Lung (tissue), 12 donors: ENCODE data around the gene EML1. TPM values are rescaled to one million over a fixed set of nuclear protein-coding genes. Genes with fewer than 3 reads are reported as not detected.

Experiments used
- ATAC-seq: fragments of 200-7000 bp; cut with Tn5 transposase; one replicate; pipeline ENCODE4 v1.9.1; 2020; ENCODE audit warnings: moderate number of reproducible peaks; ENCODE audit not compliant: insufficient read depth, low FRiP score
- DNase-seq, 3 donors: peaks; one replicate each; pipeline ENCODE4 v3.0.0-alpha.2; 2013 to 2017
- H3K27ac ChIP-seq, 2 donors: one replicate each; pipeline ENCODE4 v1.5.1; 2013; ENCODE audit warnings: mild to moderate bottlenecking in 2 of 2, moderate library complexity in 2 of 2, control low read depth in 1 of 2, inconsistent platforms in 1 of 2, low read depth in 1 of 2, low read length in 1 of 2
- H3K27me3 ChIP-seq, 3 donors: one replicate each; pipeline ENCODE4 v1.5.1; 2013; ENCODE audit warnings: low read length in 2 of 3; ENCODE audit not compliant: control insufficient read depth in 3 of 3, insufficient read depth in 3 of 3
- H3K36me3 ChIP-seq, 4 donors: one replicate each; pipeline ENCODE4 v1.5.1; 2013; ENCODE audit warnings: low read length in 4 of 4, mild to moderate bottlenecking in 1 of 4, moderate library complexity in 1 of 4; ENCODE audit not compliant: control insufficient read depth in 4 of 4, insufficient read depth in 4 of 4
- H3K4me1 ChIP-seq, 5 donors: one replicate each; pipeline ENCODE4 v1.5.1; 2013; ENCODE audit warnings: low read length in 5 of 5, mild to moderate bottlenecking in 2 of 5, moderate library complexity in 1 of 5; ENCODE audit not compliant: control insufficient read depth in 5 of 5, insufficient read depth in 5 of 5
- H3K4me3 ChIP-seq: one replicate; pipeline ENCODE4 v1.5.1; 2013; ENCODE audit warnings: mild to moderate bottlenecking, control low read depth, moderate library complexity
- H3K9ac ChIP-seq, 2 donors: one replicate each; pipeline ENCODE4 v1.5.1; 2013; ENCODE audit warnings: low read length in 2 of 2, control low read depth in 1 of 2; ENCODE audit not compliant: insufficient read depth in 1 of 2
- H3K9me3 ChIP-seq, 4 donors: one replicate each; pipeline ENCODE4 v1.5.1; 2013; ENCODE audit warnings: low read length in 3 of 4, mild to moderate bottlenecking in 1 of 4, moderate library complexity in 1 of 4; ENCODE audit not compliant: control insufficient read depth in 4 of 4, insufficient read depth in 3 of 4
- WGBS, 2 donors: extraction: QIAGEN DNeasy Blood & Tissue Kit; methylation state at CpG; one replicate each; pipeline ENCODE4 v1.1.7; 2013; 5-methylcytosine and 5-hydroxymethylcytosine counted together
- polyA plus RNA-seq, 2 donors: library from polyadenylated mRNA; stranded (reverse); fragments of 200-250 nt; gene quantifications; one replicate each; pipeline ENCODE4 v1.2.1, GENCODE V29; 2013
- total RNA-seq, 2 donors: library from RNA; depleted of rRNA in 1 of 2; stranded (reverse); fragments of >200 nt in 1 of 2; gene quantifications; one replicate each; pipeline ENCODE4 v1.2.1, GENCODE V29; 2014 to 2021
- TF ChIP-seq, protein P1 (sequence below): IDR thresholded peaks from 2 replicates; pipeline ENCODE4 v1.5.1; 2012; ENCODE audit warnings: mild to moderate bottlenecking; ENCODE audit errors: control extremely low read depth, extremely low read depth
- donor health status: control.
- donor health status: control.
- donor health status: Bipolar disorder and iron deficiency.
- donor health status: healthy.
- donor health status: DM: yes; HTN: yes; CAD: no.

EML1 gene
- total and polyA plus RNA-seq, 4 donors, result 6.7 to 88.0 (median 22.8) TPM

DNA sequence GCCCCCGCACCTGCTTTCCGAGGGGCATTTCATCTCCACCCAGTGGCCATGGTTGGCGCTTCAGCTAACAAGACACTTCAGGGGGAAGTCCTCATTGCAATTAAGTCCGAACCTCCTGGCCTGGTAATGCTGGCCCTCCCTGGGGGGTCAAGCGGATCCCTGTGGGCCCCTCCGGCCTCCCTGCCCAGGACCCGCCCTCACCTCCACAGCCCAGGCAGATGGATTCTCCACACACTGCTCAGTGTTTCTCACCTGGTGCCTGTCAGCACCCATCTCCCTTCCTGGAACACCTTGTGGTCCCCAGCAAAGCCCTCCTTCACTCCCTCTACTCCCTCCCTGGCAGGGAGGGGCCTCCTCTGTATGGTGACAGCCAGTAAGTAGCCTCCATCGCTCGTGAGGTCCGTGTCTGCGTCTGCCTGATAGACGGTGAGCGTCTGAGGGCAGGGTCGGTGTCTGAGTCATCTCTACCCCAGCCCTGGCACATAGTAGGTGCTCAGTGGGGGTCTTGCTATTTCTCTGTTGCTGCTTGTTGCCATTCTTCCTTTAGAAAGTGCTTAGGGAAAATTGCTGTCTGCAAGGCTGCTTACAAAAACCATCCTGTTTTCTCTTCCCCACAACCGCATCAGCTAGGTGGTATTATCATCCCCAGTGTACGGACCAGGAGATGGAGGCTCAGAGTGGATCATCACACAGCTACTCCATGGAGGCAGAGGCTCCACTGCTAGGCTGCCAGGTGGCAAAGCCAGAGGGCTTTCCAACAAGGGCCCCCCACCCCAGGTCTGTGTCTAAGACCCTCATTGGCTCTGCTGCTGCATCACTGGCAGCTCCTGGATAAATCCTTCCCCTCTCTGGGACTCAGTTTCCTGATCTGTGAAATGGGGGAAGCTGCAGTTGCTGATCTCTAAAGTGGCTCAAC is 39.7 kb upstream of the EML1 start:
- DNase-seq (no peak), ATAC-seq (no peak)
- H3K27ac ChIP-seq, result peak overlapping the region in 1 of 2 donors; percentile 44
- no peaks in the 10 kb centered on the region for H3K36me3 ChIP-seq
- no peaks in the 10 kb centered on the region for H3K9me3 ChIP-seq
- WGBS, 2 donors, result 51 to 55% methylated on average over 13 to 16 of the region's 16 CpGs
- TF ChIP-seq, protein P1, sequence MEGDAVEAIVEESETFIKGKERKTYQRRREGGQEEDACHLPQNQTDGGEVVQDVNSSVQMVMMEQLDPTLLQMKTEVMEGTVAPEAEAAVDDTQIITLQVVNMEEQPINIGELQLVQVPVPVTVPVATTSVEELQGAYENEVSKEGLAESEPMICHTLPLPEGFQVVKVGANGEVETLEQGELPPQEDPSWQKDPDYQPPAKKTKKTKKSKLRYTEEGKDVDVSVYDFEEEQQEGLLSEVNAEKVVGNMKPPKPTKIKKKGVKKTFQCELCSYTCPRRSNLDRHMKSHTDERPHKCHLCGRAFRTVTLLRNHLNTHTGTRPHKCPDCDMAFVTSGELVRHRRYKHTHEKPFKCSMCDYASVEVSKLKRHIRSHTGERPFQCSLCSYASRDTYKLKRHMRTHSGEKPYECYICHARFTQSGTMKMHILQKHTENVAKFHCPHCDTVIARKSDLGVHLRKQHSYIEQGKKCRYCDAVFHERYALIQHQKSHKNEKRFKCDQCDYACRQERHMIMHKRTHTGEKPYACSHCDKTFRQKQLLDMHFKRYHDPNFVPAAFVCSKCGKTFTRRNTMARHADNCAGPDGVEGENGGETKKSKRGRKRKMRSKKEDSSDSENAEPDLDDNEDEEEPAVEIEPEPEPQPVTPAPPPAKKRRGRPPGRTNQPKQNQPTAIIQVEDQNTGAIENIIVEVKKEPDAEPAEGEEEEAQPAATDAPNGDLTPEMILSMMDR, result no peak
- peaks cover 0 to 4% (median 0%) of the 10 kb centered on the region in 3 donors for H3K27me3 ChIP-seq
- no peak overlapping the region for H3K4me3 ChIP-seq
- H3K9ac ChIP-seq, result no peak overlapping the region
- H3K4me1 ChIP-seq, result peaks cover 10 to 41% (median 15%) of the 10 kb centered on the region in 5 donors

GRCh38 chr14:99754141-99755067 is 38.8 kb upstream of the EML1 start:
- no peak for ATAC-seq
- WGBS, 2 donors, result 77 to 82% methylated on average over 24 of the region's 24 CpGs
- Histone ChIP-seq H3K4me1 (peaks cover 10 to 44% (median 13%) of the 10 kb centered on the region in 5 donors), H3K4me3 (no peak overlapping the region), H3K9ac (no peak overlapping the region), H3K36me3 (no peaks in the 10 kb centered on the region), H3K27me3 (peaks cover 0 to 4% (median 0%) of the 10 kb centered on the region in 3 donors), H3K9me3 (no peaks in the 10 kb centered on the region), H3K27ac (peak overlapping the region in 1 of 2 donors; percentile 44)
- TF ChIP-seq, protein P1, result no peak
- peak in 1 of 3 donors; percentile 5 for DNase-seq

GRCh38 chr14:99755068-99755405 is 38.2 kb upstream of the EML1 start:
- Histone ChIP-seq H3K27ac (peak overlapping the region in 1 of 2 donors; percentile 17), H3K36me3 (no peaks in the 10 kb centered on the region), H3K4me3 (no peak overlapping the region), H3K9ac (no peak overlapping the region), H3K9me3 (no peaks in the 10 kb centered on the region), H3K27me3 (peaks cover 0 to 4% (median 0%) of the 10 kb centered on the region in 3 donors), H3K4me1 (peaks cover 7 to 44% (median 10%) of the 10 kb centered on the region in 5 donors)
- no peak for ATAC-seq
- TF ChIP-seq, protein P1, result no peak
- 86 to 89% methylated on average over 8 of the region's 8 CpGs for whole genome bisulfite sequencing, 2 donors
- no peak for DNase-seq
